ENCODE measurements around the gene STARD3NL. TPM values are rescaled to one million over a fixed set of nuclear protein-coding genes. Genes with fewer than 3 reads are reported as not detected.

The STARD3NL gene
- polyA plus RNA-seq, 1 donor from 2014 or later, result 233 TPM

DNA sequence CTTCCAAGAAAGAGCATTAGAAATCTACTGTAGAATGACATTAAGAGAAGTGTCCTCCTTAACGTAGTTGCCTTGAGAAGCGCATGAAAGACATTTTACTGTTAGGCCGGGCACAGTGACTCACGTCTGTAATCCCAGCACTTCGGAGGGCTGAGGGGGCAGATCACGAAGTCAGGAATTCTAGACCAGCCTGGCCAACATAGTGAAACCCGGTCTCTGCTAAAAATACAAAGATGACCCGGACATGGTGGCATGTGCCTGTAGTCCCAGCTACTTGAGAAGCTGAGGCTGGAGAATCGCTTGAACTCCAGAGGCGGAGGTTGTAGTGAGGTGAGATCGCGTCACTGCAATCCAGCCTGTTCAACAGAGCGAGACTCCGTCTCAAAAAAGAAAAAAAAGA is 66.5 kb downstream of the STARD3NL start:
- TF ChIP-seq MXI1 (conservative IDR thresholded peaks at IDR 0.05; ENCODE audit: poor library complexity, severe bottlenecking), result no peak
- TF ChIP-seq, protein P1, sequence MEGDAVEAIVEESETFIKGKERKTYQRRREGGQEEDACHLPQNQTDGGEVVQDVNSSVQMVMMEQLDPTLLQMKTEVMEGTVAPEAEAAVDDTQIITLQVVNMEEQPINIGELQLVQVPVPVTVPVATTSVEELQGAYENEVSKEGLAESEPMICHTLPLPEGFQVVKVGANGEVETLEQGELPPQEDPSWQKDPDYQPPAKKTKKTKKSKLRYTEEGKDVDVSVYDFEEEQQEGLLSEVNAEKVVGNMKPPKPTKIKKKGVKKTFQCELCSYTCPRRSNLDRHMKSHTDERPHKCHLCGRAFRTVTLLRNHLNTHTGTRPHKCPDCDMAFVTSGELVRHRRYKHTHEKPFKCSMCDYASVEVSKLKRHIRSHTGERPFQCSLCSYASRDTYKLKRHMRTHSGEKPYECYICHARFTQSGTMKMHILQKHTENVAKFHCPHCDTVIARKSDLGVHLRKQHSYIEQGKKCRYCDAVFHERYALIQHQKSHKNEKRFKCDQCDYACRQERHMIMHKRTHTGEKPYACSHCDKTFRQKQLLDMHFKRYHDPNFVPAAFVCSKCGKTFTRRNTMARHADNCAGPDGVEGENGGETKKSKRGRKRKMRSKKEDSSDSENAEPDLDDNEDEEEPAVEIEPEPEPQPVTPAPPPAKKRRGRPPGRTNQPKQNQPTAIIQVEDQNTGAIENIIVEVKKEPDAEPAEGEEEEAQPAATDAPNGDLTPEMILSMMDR (IDR thresholded peaks at IDR 0.05; ENCODE audit: poor library complexity, severe bottlenecking), result no peak
- TF ChIP-seq TAF1 (IDR thresholded peaks at IDR 0.05; ENCODE audit: low read depth), result no peak
- TF ChIP-seq EZH2 (IDR thresholded peaks at IDR 0.05; ENCODE audit: borderline replicate concordance, insufficient read depth, low read length, poor library complexity, severe bottlenecking), result no peak
- TF ChIP-seq RAD21 (conservative IDR thresholded peaks at IDR 0.05), result no peak
- TF ChIP-seq POLR2AphosphoS5 (IDR thresholded peaks at IDR 0.05), result no peak
- no peak for TF ChIP-seq EP300 (conservative IDR thresholded peaks at IDR 0.05; ENCODE audit: poor library complexity, severe bottlenecking)
- TF ChIP-seq, protein P2, sequence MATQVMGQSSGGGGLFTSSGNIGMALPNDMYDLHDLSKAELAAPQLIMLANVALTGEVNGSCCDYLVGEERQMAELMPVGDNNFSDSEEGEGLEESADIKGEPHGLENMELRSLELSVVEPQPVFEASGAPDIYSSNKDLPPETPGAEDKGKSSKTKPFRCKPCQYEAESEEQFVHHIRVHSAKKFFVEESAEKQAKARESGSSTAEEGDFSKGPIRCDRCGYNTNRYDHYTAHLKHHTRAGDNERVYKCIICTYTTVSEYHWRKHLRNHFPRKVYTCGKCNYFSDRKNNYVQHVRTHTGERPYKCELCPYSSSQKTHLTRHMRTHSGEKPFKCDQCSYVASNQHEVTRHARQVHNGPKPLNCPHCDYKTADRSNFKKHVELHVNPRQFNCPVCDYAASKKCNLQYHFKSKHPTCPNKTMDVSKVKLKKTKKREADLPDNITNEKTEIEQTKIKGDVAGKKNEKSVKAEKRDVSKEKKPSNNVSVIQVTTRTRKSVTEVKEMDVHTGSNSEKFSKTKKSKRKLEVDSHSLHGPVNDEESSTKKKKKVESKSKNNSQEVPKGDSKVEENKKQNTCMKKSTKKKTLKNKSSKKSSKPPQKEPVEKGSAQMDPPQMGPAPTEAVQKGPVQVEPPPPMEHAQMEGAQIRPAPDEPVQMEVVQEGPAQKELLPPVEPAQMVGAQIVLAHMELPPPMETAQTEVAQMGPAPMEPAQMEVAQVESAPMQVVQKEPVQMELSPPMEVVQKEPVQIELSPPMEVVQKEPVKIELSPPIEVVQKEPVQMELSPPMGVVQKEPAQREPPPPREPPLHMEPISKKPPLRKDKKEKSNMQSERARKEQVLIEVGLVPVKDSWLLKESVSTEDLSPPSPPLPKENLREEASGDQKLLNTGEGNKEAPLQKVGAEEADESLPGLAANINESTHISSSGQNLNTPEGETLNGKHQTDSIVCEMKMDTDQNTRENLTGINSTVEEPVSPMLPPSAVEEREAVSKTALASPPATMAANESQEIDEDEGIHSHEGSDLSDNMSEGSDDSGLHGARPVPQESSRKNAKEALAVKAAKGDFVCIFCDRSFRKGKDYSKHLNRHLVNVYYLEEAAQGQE (IDR thresholded peaks at IDR 0.05; ENCODE audit: borderline replicate concordance), result no peak
- TF ChIP-seq SMC3 (conservative IDR thresholded peaks at IDR 0.05; ENCODE audit: poor library complexity), result no peak

DNA sequence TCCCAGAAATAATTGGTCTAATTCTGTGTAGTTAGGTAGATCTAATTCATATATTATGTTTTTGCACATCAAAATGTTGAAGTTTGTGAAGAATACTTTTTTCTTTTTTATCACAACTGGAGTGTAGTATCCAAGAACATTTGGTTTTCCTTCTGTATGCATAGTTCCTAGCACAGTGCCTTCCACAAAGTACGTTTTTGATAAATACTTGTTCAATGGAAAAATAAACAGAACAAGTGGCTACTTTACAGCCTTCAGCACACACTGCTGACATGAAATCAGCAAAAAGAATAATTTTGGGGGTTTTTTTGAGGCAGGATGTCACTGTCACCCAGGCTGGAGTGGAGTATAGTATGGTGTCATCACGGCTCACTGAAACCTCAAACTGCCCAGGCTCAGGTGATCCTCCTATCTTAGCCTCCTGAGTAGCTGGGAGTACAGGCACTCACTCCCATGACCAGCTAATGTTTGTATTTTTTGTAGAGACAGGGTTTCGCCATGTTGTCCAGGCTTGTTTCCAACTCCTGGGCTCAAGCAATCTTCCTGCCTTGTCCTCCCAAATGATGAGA is 67.4 kb downstream of the STARD3NL start:
- H3K4me3 ChIP-seq (ENCODE audit: low read length), result no peak overlapping the region
- no peaks in the 10 kb centered on the region for H3K9me2 ChIP-seq (ENCODE audit: insufficient read depth, low read length)
- no peak overlapping the region for H3K4me2 ChIP-seq (ENCODE audit: low read length)
- no peak overlapping the region for H3K27ac ChIP-seq (ENCODE audit: low read length)
- no peaks in the 10 kb centered on the region for H3K79me2 ChIP-seq (replicated peaks; ENCODE audit: insufficient read depth, low read length)
- no peak overlapping the region for H3K9ac ChIP-seq (ENCODE audit: low read length)
- no peaks in the 10 kb centered on the region for H3K9me3 ChIP-seq (ENCODE audit: low read length)
- H2AFZ ChIP-seq (ENCODE audit: low read depth, low read length), result no peak overlapping the region
- no peaks in the 10 kb centered on the region for H4K20me1 ChIP-seq (ENCODE audit: insufficient read depth)
- no peak for TF ChIP-seq POLR2AphosphoS5 (IDR thresholded peaks at IDR 0.05)
- TF ChIP-seq, protein P1 (IDR thresholded peaks at IDR 0.05; ENCODE audit: poor library complexity, severe bottlenecking), result no peak
- TF ChIP-seq TAF1 (IDR thresholded peaks at IDR 0.05; ENCODE audit: low read depth), result no peak
- no peaks in the 10 kb centered on the region for H3K36me3 ChIP-seq (ENCODE audit: insufficient read depth, low read length)
- H3F3A ChIP-seq (ENCODE audit: insufficient read depth, low read length, poor library complexity, severe bottlenecking), result no peaks in the 10 kb centered on the region
- H3K27me3 ChIP-seq (ENCODE audit: insufficient read depth, low read depth, low read length), result no peaks in the 10 kb centered on the region

More for the DNA sequence above, 66.5 kb downstream of the STARD3NL start:
- no peak overlapping the region for H2AFZ ChIP-seq (ENCODE audit: low read depth, low read length)
- no peak overlapping the region for H3K9ac ChIP-seq (ENCODE audit: low read length)
- H4K20me1 ChIP-seq (ENCODE audit: insufficient read depth), result no peaks in the 10 kb centered on the region
- H3K79me2 ChIP-seq (replicated peaks; ENCODE audit: insufficient read depth, low read length), result no peaks in the 10 kb centered on the region
- H3K27me3 ChIP-seq (ENCODE audit: insufficient read depth, low read depth, low read length), result no peaks in the 10 kb centered on the region
- H3K4me3 ChIP-seq (ENCODE audit: low read length), result no peak overlapping the region
- no peaks in the 10 kb centered on the region for H3F3A ChIP-seq (ENCODE audit: insufficient read depth, low read length, poor library complexity, severe bottlenecking)
- H3K27ac ChIP-seq (ENCODE audit: low read length), result no peak overlapping the region
- H3K4me2 ChIP-seq (ENCODE audit: low read length), result no peak overlapping the region
- H3K36me3 ChIP-seq (ENCODE audit: insufficient read depth, low read length), result no peaks in the 10 kb centered on the region
- H3K9me3 ChIP-seq (ENCODE audit: low read length), result no peaks in the 10 kb centered on the region
- H3K9me2 ChIP-seq (ENCODE audit: insufficient read depth, low read length), result no peaks in the 10 kb centered on the region

All from neural cell (in vitro differentiated cells).